Measurements from ENCODE around the gene TREML4. TPM values are rescaled to one million over a fixed set of nuclear protein-coding genes. Genes with fewer than 3 reads are reported as not detected.
A peak's percentile ranks its signal among the peaks of the same experiment; 100 is the strongest.

Gene TREML4
- total RNA-seq, 4 donors from 2014 or later, result not detected

GRCh38 chr6:41284726-41285125, 56.6 kb downstream of the TREML4 start:
- no peak for DNase-seq (ENCODE audit: low spot score in 2 of 2)
- Histone ChIP-seq H3K27me3 (no peaks in the 10 kb centered on the region), H3K4me3 (no peak overlapping the region), H3K27ac (no peak overlapping the region), H3K4me1 (peaks cover 0 to 13% (median 0%) of the 10 kb centered on the region in 4 donors), H3K36me3 (no peaks in the 10 kb centered on the region), H3K9me3 (no peaks in the 10 kb centered on the region)
- WGBS, 2 donors, result 18 to 39% methylated on average over 1 of the region's 1 CpG
- TF ChIP-seq POLR2A (IDR thresholded peaks at IDR 0.05) (no peak), CTCF (IDR thresholded peaks at IDR 0.05) (no peak), EP300 (IDR thresholded peaks at IDR 0.05) (no peak)

- peak within 1 kb of the TSS in 2 of 4 donors; percentile 62 to 81 for H3K27ac ChIP-seq
- peaks cover 0 to 13% (median 0%) of the 10 kb centered on the region in 4 donors for H3K4me1 ChIP-seq
- TF ChIP-seq EP300 (IDR thresholded peaks at IDR 0.05) (peak; percentile 71 to 87), POLR2A (IDR thresholded peaks at IDR 0.05) (no peak)
- peak in 1 of 2 donors; percentile 78 for DNase-seq (ENCODE audit: low spot score in 2 of 2)
- WGBS, 2 donors, result 70 to 76% methylated on average over 8 of the region's 8 CpGs
- no peaks in the 10 kb centered on the region for H3K36me3 ChIP-seq
- no peak within 1 kb of the TSS for H3K4me3 ChIP-seq
- no peaks in the 10 kb centered on the region for H3K27me3 ChIP-seq
- no peaks in the 10 kb centered on the region for H3K9me3 ChIP-seq
Measured at GRCh38 chr6:41286544-41287346, 58.6 kb downstream of the TREML4 start, which contains the start of gene TREM1. Gene TREM1 (minus strand): TSS chr6:41286682. CDS start chr6:41286655, 27 bp downstream.

GRCh38 chr6:41288030-41288753, 60.0 kb downstream of the TREML4 start:
- Histone ChIP-seq H3K27me3 (no peaks in the 10 kb centered on the region), H3K36me3 (no peaks in the 10 kb centered on the region), H3K9me3 (no peaks in the 10 kb centered on the region), H3K4me1 (peaks cover 0 to 13% (median 0%) of the 10 kb centered on the region in 4 donors), H3K27ac (no peak overlapping the region), H3K4me3 (no peak overlapping the region)
- 30 to 40% methylated on average over 6 of the region's 6 CpGs for WGBS, 2 donors
- DNase-seq (ENCODE audit: low spot score in 2 of 2), result no peak
- TF ChIP-seq EP300 (IDR thresholded peaks at IDR 0.05), result no peak
- TF ChIP-seq CTCF (IDR thresholded peaks at IDR 0.05), result no peak
- TF ChIP-seq POLR2A (IDR thresholded peaks at IDR 0.05), result no peak

Small RNAs within 50 kb of the gene (small RNA-seq; reads per million reads assigned to genes)
- gene AL391903.2 (not detected), gene AL391903.3 (not detected), gene RNA5SP207 (0.75 reads per million)

Other genes starting within 250 kb of the TREML4 start
- gene UNC5CL, start 189.1 kb upstream of the TREML4 start, total RNA-seq, result 1 to 10 TPM in 3 of 4 donors, under 1 TPM in 1; 0.90 to 7.6 (median 1.5) TPM
- not detected for gene TSPO2, start 185.9 kb upstream of the TREML4 start, total RNA-seq
- gene APOBEC2, start 175.1 kb upstream of the TREML4 start, total RNA-seq, result not detected
- gene OARD1, start 156.0 kb upstream of the TREML4 start, total RNA-seq, result 10 to 100 TPM; 12.3 to 25.6 (median 17.3) TPM
- 10 to 100 TPM; 11.2 to 32.7 (median 16.0) TPM for gene NFYA, start 155.4 kb upstream of the TREML4 start, total RNA-seq
- gene TREML1, start 74.0 kb upstream of the TREML4 start, total RNA-seq, result 1 to 10 TPM in 2 of 4 donors, under 1 TPM in 1, not detected in 1; 0.63 to 4.5 (median 2.2) TPM
- gene TREM2, start 65.2 kb upstream of the TREML4 start, total RNA-seq, result 10 to 100 TPM; 10.0 to 46.1 (median 14.3) TPM
- not detected for gene TREML2, start 27.2 kb upstream of the TREML4 start, total RNA-seq
- gene TREM1, start 58.3 kb downstream of the TREML4 start, total RNA-seq, result 1 to 10 TPM; 1.1 to 3.3 (median 2.1) TPM
- not detected for gene NCR2, start 107.3 kb downstream of the TREML4 start, total RNA-seq